Colonic mucosa (tissue), 4 donors: ENCODE data around the gene FRMD5. TPM values are rescaled to one million over a fixed set of nuclear protein-coding genes. Genes with fewer than 3 reads are reported as not detected.
A peak's percentile ranks its signal among the peaks of the same experiment; 100 is the strongest.

Source experiments
- DNase-seq: peaks from one replicate; pipeline ENCODE4 v3.0.0-alpha.2; 2020
- H3K27ac ChIP-seq: fragments of 200-600 bp; one replicate; pipeline ENCODE4 v1.8.0; 2021
- H3K27me3 ChIP-seq: fragments of 200-600 bp; one replicate; pipeline ENCODE4 v1.8.0; 2021
- H3K36me3 ChIP-seq: fragments of 200-600 bp; one replicate; pipeline ENCODE4 v1.8.0; 2021
- H3K4me1 ChIP-seq: fragments of 200-600 bp; one replicate; pipeline ENCODE4 v1.8.0; 2021; ENCODE audit warnings: mild to moderate bottlenecking
- H3K4me3 ChIP-seq: fragments of 200-600 bp; one replicate; pipeline ENCODE4 v1.8.0; 2021
- H3K9ac ChIP-seq, 2 donors: one replicate each; pipeline ENCODE4 v1.7.0; 2013; ENCODE audit warnings: control low read depth in 2 of 2, low read depth in 2 of 2, low read length in 2 of 2
- H3K9me3 ChIP-seq: fragments of 200-600 bp; one replicate; pipeline ENCODE4 v1.8.0; 2021
- CTCF ChIP-seq: fragments of 200-600 bp; IDR thresholded peaks from one replicate; pipeline ENCODE4 v1.8.0; 2022; ENCODE audit warnings: antibody characterized with exemption, mild to moderate bottlenecking
- intact Hi-C: fragments of 100-400 bp; cut with DNase I; formaldehyde crosslinking; loops from one replicate; pipeline ENCODE4 v1.14.1; 2022
- total RNA-seq, 2 donors: library from RNA; stranded (reverse); fragmentation: NEBNext Ultra II Directional in 1 of 2; extraction: Animal tissue kit (Norgen Biotek cat#: 25700) in 1 of 2; gene quantifications; one replicate each; pipeline ENCODE4 v1.2.1, GENCODE V29; 2021
- donor health status: healthy.
- donor health status: DM: no; HTN: no; CAD: no.
- donor health status: DM: no; HTN: no; CAD: no.

Gene FRMD5
- total RNA-seq, 2 donors from 2014 or later, result 2.9 to 3.4 TPM

- intact Hi-C loops, result no loop called here
- H3K27me3 ChIP-seq, result no peaks in the 10 kb centered on the region
- no peaks in the 10 kb centered on the region for H3K9me3 ChIP-seq
- no peak overlapping the region for H3K4me3 ChIP-seq
- no peak for DNase-seq
- H3K9ac ChIP-seq, result no peak overlapping the region
- H3K4me1 ChIP-seq, result no peaks in the 10 kb centered on the region
- no peak overlapping the region for H3K27ac ChIP-seq
- H3K36me3 ChIP-seq, result no peaks in the 10 kb centered on the region
- TF ChIP-seq CTCF, result no peak
These were observed 307.2 kb downstream of the FRMD5 start for GRCh38 chr15:43887901-43888300.

GRCh38 chr15:43886558-43886957 lies 308.5 kb downstream of the FRMD5 start:
- H3K4me1 ChIP-seq, result no peaks in the 10 kb centered on the region
- H3K4me3 ChIP-seq, result no peak overlapping the region

GRCh38 chr15:43883571-43883970 lies 311.5 kb downstream of the FRMD5 start:
- Histone ChIP-seq H3K36me3 (no peaks in the 10 kb centered on the region), H3K27me3 (no peaks in the 10 kb centered on the region), H3K9me3 (no peaks in the 10 kb centered on the region), H3K27ac (no peak overlapping the region), H3K4me3 (no peak overlapping the region), H3K4me1 (no peaks in the 10 kb centered on the region), H3K9ac (no peak overlapping the region)
- intact Hi-C loops, result no loop called here
- no peak for TF ChIP-seq CTCF
- no peak for DNase-seq

More at GRCh38 chr15:43886558-43886957, 308.5 kb downstream of the FRMD5 start:
- TF ChIP-seq CTCF, result no peak
- H3K9ac ChIP-seq, result no peak overlapping the region
- H3K36me3 ChIP-seq, result no peaks in the 10 kb centered on the region
- no peak for DNase-seq
- H3K27ac ChIP-seq, result no peak overlapping the region
- intact Hi-C loops, result no loop called here
- no peaks in the 10 kb centered on the region for H3K27me3 ChIP-seq
- H3K9me3 ChIP-seq, result no peaks in the 10 kb centered on the region

GRCh38 chr15:43881944-43882343 lies 313.1 kb downstream of the FRMD5 start:
- Histone ChIP-seq H3K27ac (no peak overlapping the region), H3K27me3 (no peaks in the 10 kb centered on the region), H3K9ac (no peak overlapping the region), H3K4me1 (no peaks in the 10 kb centered on the region), H3K4me3 (no peak overlapping the region), H3K9me3 (no peaks in the 10 kb centered on the region), H3K36me3 (no peaks in the 10 kb centered on the region)
- DNase-seq, result no peak
- peak; percentile 42 for TF ChIP-seq CTCF
- intact Hi-C loops, result no loop called here

GRCh38 chr15:43881245-43881644 lies 313.8 kb downstream of the FRMD5 start:
- H3K36me3 ChIP-seq, result no peaks in the 10 kb centered on the region
- TF ChIP-seq CTCF, result no peak

More at GRCh38 chr15:43881245-43881644, 313.8 kb downstream of the FRMD5 start:
- DNase-seq, result no peak
- Histone ChIP-seq H3K9ac (no peak overlapping the region), H3K4me3 (no peak overlapping the region), H3K4me1 (no peaks in the 10 kb centered on the region), H3K27ac (no peak overlapping the region), H3K27me3 (no peaks in the 10 kb centered on the region), H3K9me3 (no peaks in the 10 kb centered on the region)
- intact Hi-C loops, result no loop called here
